Mesenchymal stem cell (in vitro differentiated cells and primary cell): ENCODE measurements around the gene LYPD3.

Experiments
- DNase-seq: peaks from one replicate; pipeline ENCODE4 v3.0.0-alpha.2; 2013
- H2AFZ ChIP-seq: one replicate; pipeline ENCODE4 v1.6.1; 2013; ENCODE audit warnings: low read depth, mild to moderate bottlenecking, control low read depth, inconsistent platforms, low read length, moderate library complexity
- H2AK5ac ChIP-seq: 2 replicates; pipeline ENCODE4 v1.6.1; 2013; ENCODE audit warnings: low read length, moderate library complexity, mild to moderate bottlenecking, inconsistent platforms; ENCODE audit not compliant: severe bottlenecking
- H2BK120ac ChIP-seq: one replicate; pipeline ENCODE4 v1.6.1; 2013; ENCODE audit warnings: low read depth, mild to moderate bottlenecking, inconsistent platforms, low read length, moderate library complexity
- H2BK12ac ChIP-seq, 2 experiments: one replicate each; pipeline ENCODE4 v1.6.1; 2013; ENCODE audit warnings: inconsistent platforms in 2 of 2, low read length in 2 of 2, mild to moderate bottlenecking in 2 of 2, moderate library complexity in 2 of 2, control low read depth in 1 of 2
- H2BK15ac ChIP-seq: one replicate; pipeline ENCODE4 v1.6.1; 2013; ENCODE audit warnings: mild to moderate bottlenecking, low read depth, inconsistent platforms; ENCODE audit not compliant: poor library complexity, severe bottlenecking
- H2BK5ac ChIP-seq: 2 replicates; pipeline ENCODE4 v1.6.1; 2013; ENCODE audit warnings: low read depth, mild to moderate bottlenecking, low read length, control low read depth, inconsistent platforms; ENCODE audit not compliant: poor library complexity, severe bottlenecking
- H3K14ac ChIP-seq, 2 experiments: one replicate each; pipeline ENCODE4 v1.6.1; 2013; ENCODE audit warnings: inconsistent platforms in 2 of 2, low read length in 2 of 2, control low read depth in 1 of 2, mild to moderate bottlenecking in 1 of 2, moderate library complexity in 1 of 2
- H3K18ac ChIP-seq, 2 experiments: one replicate each; pipeline ENCODE4 v1.6.1; 2013; ENCODE audit warnings: inconsistent platforms in 2 of 2, low read length in 2 of 2, control low read depth in 1 of 2, low read depth in 1 of 2, mild to moderate bottlenecking in 1 of 2
- H3K23ac ChIP-seq, 2 experiments: one replicate each; pipeline ENCODE4 v1.6.1; 2013; ENCODE audit warnings: inconsistent platforms in 2 of 2, low read length in 2 of 2, mild to moderate bottlenecking in 2 of 2, moderate library complexity in 2 of 2, control low read depth in 1 of 2
- H3K27ac ChIP-seq: 2 replicates; pipeline ENCODE4 v1.5.1; 2013; ENCODE audit warnings: mild to moderate bottlenecking, moderate library complexity, low read length, control low read depth, inconsistent platforms; ENCODE audit not compliant: poor library complexity, severe bottlenecking
- H3K27me3 ChIP-seq, 2 experiments: 2 replicates each; pipeline versions ENCODE4 v1.6.1 to v1.7.0; 2013; ENCODE audit warnings: low read length in 2 of 2, mild to moderate bottlenecking in 2 of 2, moderate library complexity in 2 of 2, control low read depth in 1 of 2, inconsistent platforms in 1 of 2; ENCODE audit not compliant: control insufficient read depth in 1 of 2, insufficient read depth in 1 of 2
- H3K36me3 ChIP-seq, 2 experiments: 2 replicates each; pipeline versions ENCODE4 v1.6.1 to v1.7.0; 2013; ENCODE audit warnings: low read length in 2 of 2, control low read depth in 1 of 2, inconsistent platforms in 1 of 2, low read depth in 1 of 2, mild to moderate bottlenecking in 1 of 2; ENCODE audit not compliant: insufficient read depth in 2 of 2, control insufficient read depth in 1 of 2
- H3K4ac ChIP-seq, 2 experiments: one replicate each; pipeline ENCODE4 v1.6.1; 2013; ENCODE audit warnings: inconsistent platforms in 2 of 2, low read length in 2 of 2, mild to moderate bottlenecking in 2 of 2, moderate library complexity in 2 of 2, control low read depth in 1 of 2, low read depth in 1 of 2
- H3K4me1 ChIP-seq: 2 replicates; pipeline ENCODE4 v1.6.1; 2013; ENCODE audit warnings: low read depth, low read length, control low read depth; ENCODE audit not compliant: control insufficient read depth, insufficient read depth
- H3K4me2 ChIP-seq: 2 replicates; pipeline ENCODE4 v1.6.1; 2013; ENCODE audit warnings: low read length, mild to moderate bottlenecking, inconsistent platforms; ENCODE audit not compliant: poor library complexity, severe bottlenecking
- H3K4me3 ChIP-seq, 2 experiments: 2 replicates each; pipeline versions ENCODE4 v1.5.1 to v1.7.0; 2013; ENCODE audit warnings: low read length in 2 of 2, mild to moderate bottlenecking in 2 of 2, control low read depth in 1 of 2, low read depth in 1 of 2; ENCODE audit not compliant: insufficient read depth in 1 of 2
- H3K79me1 ChIP-seq: replicated peaks from 2 replicates; pipeline ENCODE4 v1.6.1; 2013; ENCODE audit warnings: mild to moderate bottlenecking, control low read depth, low read length, inconsistent platforms; ENCODE audit not compliant: poor library complexity, severe bottlenecking
- H3K9ac ChIP-seq: 2 replicates; pipeline ENCODE4 v1.7.0; 2013; ENCODE audit warnings: mild to moderate bottlenecking, low read length, moderate library complexity
- H3K9me3 ChIP-seq: 2 replicates; pipeline ENCODE4 v1.7.0; 2013; ENCODE audit warnings: mild to moderate bottlenecking, low read length; ENCODE audit not compliant: control insufficient read depth
- H4K8ac ChIP-seq: one replicate; pipeline ENCODE4 v1.6.1; 2013; ENCODE audit warnings: inconsistent platforms, mild to moderate bottlenecking, low read length, moderate library complexity
- H4K91ac ChIP-seq: one replicate; pipeline ENCODE4 v1.6.1; 2013; ENCODE audit warnings: mild to moderate bottlenecking, low read length, inconsistent platforms
- WGBS: methylation state at CpG from one replicate; pipeline ENCODE4 v1.1.7; 2013; ENCODE audit warnings: mixed read lengths; 5-methylcytosine and 5-hydroxymethylcytosine counted together

Gene LYPD3

DNA sequence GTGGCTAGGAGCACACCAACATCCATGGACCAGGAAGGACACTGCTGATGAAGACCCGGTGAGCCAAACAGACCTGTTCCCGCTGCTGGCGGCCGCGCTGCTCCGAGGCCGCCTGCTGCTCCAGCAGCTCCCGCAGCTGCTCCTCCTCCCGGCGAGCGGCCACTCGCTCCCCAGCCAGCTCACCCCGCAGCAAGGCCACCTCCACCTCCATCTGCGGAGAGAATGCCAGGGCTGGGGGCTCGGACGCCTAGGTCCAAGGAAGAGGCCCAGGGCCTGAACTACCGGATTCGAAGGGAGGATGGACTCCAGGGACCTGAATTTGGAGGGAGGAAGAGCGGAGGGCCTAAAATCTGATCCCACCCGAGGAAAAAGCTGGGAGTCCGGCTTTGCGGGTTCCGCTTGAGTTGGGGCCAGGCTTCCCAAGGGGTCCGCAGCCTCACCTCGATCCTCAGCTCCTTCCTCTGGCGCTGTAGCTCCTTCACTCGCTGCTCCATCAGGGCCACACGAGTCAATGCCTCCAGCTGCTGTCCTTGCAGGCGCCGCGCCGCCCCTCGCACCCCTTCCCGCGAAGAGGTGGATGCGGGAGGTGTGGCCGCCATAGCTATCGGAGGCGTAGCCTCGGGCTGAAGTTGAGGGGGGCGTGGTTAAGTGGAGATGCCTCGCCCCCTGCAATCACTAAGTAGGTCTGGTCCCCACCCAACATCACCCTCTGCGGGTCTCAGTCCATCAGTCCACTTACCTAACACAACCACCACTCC, 36.4 kb upstream of the LYPD3 start:
- no peak overlapping the region for H2BK12ac ChIP-seq
- no peaks in the 10 kb centered on the region for H3K9me3 ChIP-seq
- H3K36me3 ChIP-seq: peaks cover 15 to 24% of the 10 kb centered on the region in 2 experiments
- H3K79me1 ChIP-seq: peaks cover 8% of the 10 kb centered on the region
- H3K18ac ChIP-seq: peak overlapping the region in 1 of 2 experiments; percentile 24
- H2BK5ac ChIP-seq: no peak overlapping the region
- H3K9ac ChIP-seq: no peak overlapping the region
- H3K14ac ChIP-seq: no peak overlapping the region
- H2BK15ac ChIP-seq: no peak overlapping the region
- H3K4me3 ChIP-seq: peak overlapping the region in 1 of 2 experiments; percentile 96
- peak overlapping the region; percentile 25 for H4K91ac ChIP-seq
- H3K4me2 ChIP-seq: no peak overlapping the region
- H2AFZ ChIP-seq: no peak overlapping the region
- no peaks in the 10 kb centered on the region for H3K27me3 ChIP-seq
- H4K8ac ChIP-seq: peak overlapping the region; percentile 88
- no peak for DNase-seq
- WGBS: 56% methylated on average over 35 of the region's 43 CpGs
- no peak overlapping the region for H2AK5ac ChIP-seq
- no peak overlapping the region for H3K27ac ChIP-seq
- peak overlapping the region in 1 of 2 experiments; percentile 17 for H3K4ac ChIP-seq
- H3K23ac ChIP-seq: peak overlapping the region in 1 of 2 experiments; percentile 46
- peaks cover 12% of the 10 kb centered on the region for H3K4me1 ChIP-seq
- no peak overlapping the region for H2BK120ac ChIP-seq

DNA sequence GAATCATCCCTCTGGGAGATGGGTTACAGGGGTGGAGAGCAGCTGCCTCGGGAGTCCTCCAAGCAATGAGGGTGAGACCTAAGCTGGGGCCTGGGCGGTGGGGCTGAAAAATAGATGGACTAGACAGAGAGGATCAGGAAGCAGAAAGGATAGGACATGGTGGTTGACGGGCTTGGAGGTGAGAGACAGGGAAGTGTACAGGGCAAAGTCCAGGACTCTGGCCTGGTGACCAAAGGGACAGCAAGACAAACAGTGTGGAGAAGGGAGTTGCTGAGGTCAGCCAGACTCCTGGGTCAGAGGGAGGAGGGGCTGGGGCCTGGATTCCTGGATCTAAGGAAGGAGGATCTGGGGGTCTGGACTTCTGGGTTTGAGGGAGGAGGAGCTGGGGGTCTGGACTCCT, 33.6 kb upstream of the LYPD3 start:
- 88% methylated on average over 3 of the region's 3 CpGs for WGBS
- H3K9ac ChIP-seq: no peak overlapping the region

GRCh38 chr19:43498233-43498842, 32.9 kb upstream of the LYPD3 start:
- Histone ChIP-seq H3K79me1 (peaks cover 8% of the 10 kb centered on the region), H2AFZ (no peak overlapping the region), H3K14ac (no peak overlapping the region), H3K18ac (no peak overlapping the region), H3K23ac (no peak overlapping the region), H3K4me2 (no peak overlapping the region), H3K4me3 (no peak overlapping the region), H4K8ac (no peak overlapping the region), H3K27me3 (no peaks in the 10 kb centered on the region), H2BK15ac (no peak overlapping the region), H3K9me3 (no peaks in the 10 kb centered on the region), H2BK120ac (no peak overlapping the region), H3K4me1 (peaks cover 5% of the 10 kb centered on the region), H3K4ac (no peak overlapping the region), H2BK12ac (no peak overlapping the region), H3K9ac (no peak overlapping the region), H2AK5ac (no peak overlapping the region), H3K27ac (no peak overlapping the region), H2BK5ac (no peak overlapping the region), H3K36me3 (peaks cover 36 to 42% of the 10 kb centered on the region in 2 experiments), H4K91ac (no peak overlapping the region)
- DNase-seq: no peak
- 85% methylated on average over 4 of the region's 5 CpGs for WGBS

More for the DNA sequence above, 33.6 kb upstream of the LYPD3 start:
- no peak overlapping the region for H3K4me3 ChIP-seq
- DNase-seq: no peak
- H3K9me3 ChIP-seq: no peaks in the 10 kb centered on the region
- H2AFZ ChIP-seq: no peak overlapping the region
- H3K27ac ChIP-seq: no peak overlapping the region
- no peak overlapping the region for H2BK15ac ChIP-seq
- peaks cover 5% of the 10 kb centered on the region for H3K4me1 ChIP-seq
- H3K79me1 ChIP-seq: peaks cover 8% of the 10 kb centered on the region
- no peak overlapping the region for H3K4me2 ChIP-seq
- H3K27me3 ChIP-seq: no peaks in the 10 kb centered on the region
- H2BK5ac ChIP-seq: no peak overlapping the region
- H3K36me3 ChIP-seq: peaks cover 36 to 42% of the 10 kb centered on the region in 2 experiments
- H2AK5ac ChIP-seq: no peak overlapping the region
- H3K14ac ChIP-seq: no peak overlapping the region
- H3K4ac ChIP-seq: no peak overlapping the region
- H3K23ac ChIP-seq: no peak overlapping the region
- no peak overlapping the region for H2BK120ac ChIP-seq
- no peak overlapping the region for H4K8ac ChIP-seq
- H4K91ac ChIP-seq: no peak overlapping the region
- H2BK12ac ChIP-seq: no peak overlapping the region
- H3K18ac ChIP-seq: no peak overlapping the region

DNA sequence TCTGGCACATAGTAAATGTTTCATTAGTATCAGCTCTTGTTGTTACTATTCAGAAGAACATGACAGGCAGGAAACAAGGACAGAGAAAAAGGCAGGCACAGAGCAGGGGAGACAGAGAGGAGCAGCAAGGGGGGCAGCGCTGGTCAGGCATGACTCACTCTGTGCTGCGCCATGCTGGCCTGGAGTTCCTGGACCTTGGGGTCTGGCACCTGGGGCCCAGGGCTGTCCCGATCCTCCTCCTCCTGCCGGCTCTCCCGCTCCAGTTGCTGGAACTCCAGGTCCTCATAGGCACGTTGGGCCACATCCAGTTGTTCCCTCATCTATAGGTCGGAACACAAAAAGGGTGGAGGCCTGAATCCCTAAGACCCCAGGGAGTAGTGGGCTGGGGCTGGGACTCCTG, 31.6 kb upstream of the LYPD3 start:
- Histone ChIP-seq H3K4me1 (peaks cover 1% of the 10 kb centered on the region), H2BK120ac (no peak overlapping the region), H4K91ac (no peak overlapping the region), H4K8ac (no peak overlapping the region), H3K27me3 (no peaks in the 10 kb centered on the region), H3K18ac (no peak overlapping the region), H3K4ac (no peak overlapping the region), H3K4me3 (no peak overlapping the region), H3K14ac (no peak overlapping the region), H2BK5ac (no peak overlapping the region), H3K23ac (no peak overlapping the region), H2BK12ac (no peak overlapping the region), H2AFZ (no peak overlapping the region), H3K27ac (no peak overlapping the region), H3K9me3 (no peaks in the 10 kb centered on the region), H3K9ac (no peak overlapping the region), H2AK5ac (no peak overlapping the region), H3K36me3 (peaks cover 36 to 41% of the 10 kb centered on the region in 2 experiments), H2BK15ac (no peak overlapping the region), H3K79me1 (peaks cover 6% of the 10 kb centered on the region), H3K4me2 (no peak overlapping the region)
- WGBS: 89% methylated on average over 7 of the region's 7 CpGs
- DNase-seq: no peak
